HepG2 (cell line): Measurements from ENCODE around the gene VARS1. TPM values are rescaled to one million over a fixed set of nuclear protein-coding genes. Genes with fewer than 3 reads are reported as not detected.
A peak's percentile ranks its signal among the peaks of the same experiment; 100 is the strongest.

ENCODE experiments used
- FOXA1 ChIP-seq, 2 experiments: fragments of 450-650 bp in 1 of 2; sonication (generic) in 1 of 2; formaldehyde crosslinking in 1 of 2; IDR thresholded peaks; 2 replicates each; pipeline versions ENCODE4 v1.4.0 to v1.6.1; 2016 to 2020; ENCODE audit warnings: missing genetic modification reagents in 1 of 2
- ISL2 ChIP-seq: sonication (generic); formaldehyde crosslinking; IDR thresholded peaks from 2 replicates; pipeline ENCODE4 v1.5.0; 2020; ENCODE audit warnings: missing genetic modification reagents
- KDM5B ChIP-seq: sonication (generic); formaldehyde crosslinking; IDR thresholded peaks from 2 replicates; pipeline ENCODE4 v1.4.0; 2020; ENCODE audit warnings: missing genetic modification reagents, mild to moderate bottlenecking, borderline replicate concordance
- MXD4 ChIP-seq: IDR thresholded peaks from 2 replicates; pipeline ENCODE4 v1.6.1; 2016; ENCODE audit warnings: mild to moderate bottlenecking, missing biosample characterization, missing genetic modification reagents
- NFATC3 ChIP-seq: sonication (generic); formaldehyde crosslinking; IDR thresholded peaks from 2 replicates; pipeline ENCODE4 v1.5.1; 2020; ENCODE audit warnings: mild to moderate bottlenecking, missing genetic modification reagents
- POLR2AphosphoS2 ChIP-seq: IDR thresholded peaks from 2 replicates; pipeline ENCODE4 v1.6.1; 2011; ENCODE audit warnings: low read depth, low read length, improper control_type of control experiment
- SNAPC2 ChIP-seq: sonication (generic); formaldehyde crosslinking; IDR thresholded peaks from 2 replicates; pipeline ENCODE4 v1.8.1; 2022; ENCODE audit warnings: mild to moderate bottlenecking, missing genetic modification reagents
- ZNF558 ChIP-seq: sonication (generic); formaldehyde crosslinking; IDR thresholded peaks from 2 replicates; pipeline ENCODE4 v1.9.0; 2022; ENCODE audit warnings: mild to moderate bottlenecking, missing genetic modification reagents, borderline replicate concordance
- polyA plus RNA-seq, 8 experiments: library from polyadenylated mRNA; depleted of rRNA in 3 of 8; stranded (reverse) in 7 of 8; unstranded in 1 of 8; fragments of >200 nt; fragmentation: Illumina TruSeq in 4 of 8; extraction: Trizol in 4 of 8; gene quantifications; 2 replicates each; pipeline versions ENCODE4 v1.2.1 to v1.2.3, GENCODE V29; 2011 to 2016; ENCODE audit warnings: low read depth in 4 of 8, missing spikeins in 1 of 8, mixed read lengths in 1 of 8; ENCODE audit not compliant: insufficient read depth in 1 of 8
- total RNA-seq, 5 experiments: library from RNA; depleted of rRNA; stranded (reverse); fragments of >200 nt; fragmentation: Illumina TruSeq; extraction: Trizol; gene quantifications; 2 replicates each; pipeline ENCODE4 v1.2.3, GENCODE V29; 2016; ENCODE audit warnings: low read depth in 1 of 5
- TF ChIP-seq, protein P1 (sequence below): IDR thresholded peaks from 2 replicates; pipeline ENCODE4 v1.6.1; 2012; ENCODE audit warnings: low read depth, low read length, improper control_type of control experiment
- TF ChIP-seq, protein P2 (sequence below): IDR thresholded peaks from 2 replicates; pipeline ENCODE4 v1.6.1; 2016; ENCODE audit warnings: missing biosample characterization, missing genetic modification reagents, low read depth
- TF ChIP-seq, protein P3 (sequence below): IDR thresholded peaks from 2 replicates; pipeline ENCODE4 v1.6.1; 2016; ENCODE audit warnings: mild to moderate bottlenecking, missing biosample characterization, missing genetic modification reagents
- TF ChIP-seq, protein P4 (sequence below): sonication (generic); formaldehyde crosslinking; IDR thresholded peaks from 2 replicates; pipeline ENCODE4 v1.4.0; 2020; ENCODE audit warnings: missing genetic modification reagents
- TF ChIP-seq, protein P5 (sequence below), 2 experiments: sonication (generic) in 1 of 2; formaldehyde crosslinking in 1 of 2; IDR thresholded peaks; 2 replicates each; pipeline versions ENCODE4 v1.5.1 to v1.6.1; 2011 to 2020; ENCODE audit warnings: borderline replicate concordance in 1 of 2, low read depth in 1 of 2, low read length in 1 of 2, mild to moderate bottlenecking in 1 of 2, missing genetic modification reagents in 1 of 2, moderate library complexity in 1 of 2
- TF ChIP-seq, protein P6 (sequence below): sonication (generic); formaldehyde crosslinking; IDR thresholded peaks from 2 replicates; pipeline ENCODE4 v1.8.1; 2022; ENCODE audit warnings: low read depth, mild to moderate bottlenecking, missing genetic modification reagents

Gene VARS1
- total and polyA plus RNA-seq, 2 of the 13 experiments (the other 11 are each of a cell fraction or from before 2014, with no cell fraction given): 14.7 to 56.1 TPM

DNA sequence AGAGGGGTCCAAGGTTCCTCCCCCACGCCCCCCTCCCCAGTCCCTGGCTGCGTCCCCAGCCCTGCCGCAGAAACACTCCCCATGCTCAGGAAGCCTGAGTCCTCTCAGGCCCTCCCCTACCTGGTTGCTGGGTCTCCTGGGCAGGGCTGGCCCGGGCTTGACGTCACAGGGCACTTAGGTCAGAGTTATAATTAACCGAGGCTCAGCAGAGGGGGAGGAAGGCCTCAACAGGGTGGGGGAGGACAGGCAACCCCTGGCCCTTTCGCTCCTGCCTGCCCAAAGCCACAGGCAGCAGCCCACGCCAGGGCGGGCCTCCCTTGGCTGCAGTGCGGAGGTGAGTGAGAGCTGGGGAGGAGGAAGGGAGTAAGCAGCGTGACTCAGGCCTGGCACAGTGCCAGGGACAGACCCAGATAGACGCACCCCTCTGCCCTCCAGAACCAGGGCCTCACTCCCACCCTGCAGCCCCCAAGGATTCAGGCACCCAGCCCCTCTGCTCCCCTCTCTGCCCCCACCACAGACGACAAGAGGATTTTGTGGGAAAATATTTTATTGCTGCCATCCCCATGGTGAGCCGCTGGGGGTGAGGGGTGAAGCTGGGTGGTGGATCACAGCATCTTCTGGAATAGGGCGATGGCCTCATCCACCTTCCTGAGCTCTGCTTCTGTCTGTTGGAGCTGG, 18.4 kb downstream of the VARS1 start, which contains the start of gene VWA7 (continued):
- TF ChIP-seq, protein P1, sequence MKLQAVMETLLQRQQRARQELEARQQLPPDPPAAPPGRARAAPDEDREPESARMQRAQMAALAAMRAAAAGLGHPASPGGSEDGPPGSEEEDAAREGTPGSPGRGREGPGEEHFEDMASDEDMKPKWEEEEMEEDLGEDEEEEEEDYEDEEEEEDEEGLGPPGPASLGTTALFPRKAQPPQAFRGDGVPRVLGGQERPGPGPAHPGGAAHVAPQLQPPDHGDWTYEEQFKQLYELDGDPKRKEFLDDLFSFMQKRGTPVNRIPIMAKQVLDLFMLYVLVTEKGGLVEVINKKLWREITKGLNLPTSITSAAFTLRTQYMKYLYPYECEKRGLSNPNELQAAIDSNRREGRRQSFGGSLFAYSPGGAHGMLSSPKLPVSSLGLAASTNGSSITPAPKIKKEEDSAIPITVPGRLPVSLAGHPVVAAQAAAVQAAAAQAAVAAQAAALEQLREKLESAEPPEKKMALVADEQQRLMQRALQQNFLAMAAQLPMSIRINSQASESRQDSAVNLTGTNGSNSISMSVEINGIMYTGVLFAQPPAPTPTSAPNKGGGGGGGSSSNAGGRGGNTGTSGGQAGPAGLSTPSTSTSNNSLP: 0 out of 2 replicates have a peak, but pooled peaks have one; percentile 10
- TF ChIP-seq ISL2 (peak; percentile 66), POLR2AphosphoS2 (no peak), SNAPC2 (CRISPR knock-in tag) (no peak), FOXA1 (IDR thresholded peaks at IDR 0.05) (no peak), FOXA1 (CRISPR knock-in tag; IDR thresholded peaks at IDR 0.05) (0 out of 2 replicates have a peak, but pooled peaks have one; percentile 38), KDM5B (CRISPR knock-in tag) (peak; percentile 58; the same call in 1 of the 2 replicates), ZNF558 (CRISPR knock-in tag) (no peak), MXD4 (CRISPR knock-in tag) (no peak; the same call in 1 of the 2 replicates), NFATC3 (CRISPR knock-in tag) (no peak)
- TF ChIP-seq, protein P2, sequence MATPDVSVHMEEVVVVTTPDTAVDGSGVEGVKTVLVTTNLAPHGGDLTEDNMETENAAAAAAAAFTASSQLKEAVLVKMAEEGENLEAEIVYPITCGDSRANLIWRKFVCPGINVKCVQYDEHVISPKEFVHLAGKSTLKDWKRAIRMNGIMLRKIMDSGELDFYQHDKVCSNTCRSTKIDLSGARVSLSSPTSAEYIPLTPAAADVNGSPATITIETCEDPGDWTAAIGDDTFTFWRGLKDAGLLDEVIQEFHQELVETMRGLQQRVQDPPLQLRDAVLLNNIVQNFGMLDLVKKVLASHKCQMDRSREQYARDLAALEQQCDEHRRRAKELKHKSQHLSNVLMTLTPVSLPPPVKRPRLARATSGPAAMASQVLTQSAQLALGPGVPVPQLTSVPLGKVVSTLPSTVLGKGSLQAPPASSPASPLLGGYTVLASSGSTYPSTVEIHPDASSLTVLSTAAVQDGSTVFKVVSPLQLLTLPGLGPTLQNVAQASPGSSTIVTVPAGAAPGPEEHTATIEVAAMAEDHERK (CRISPR knock-in tag): no peak
- TF ChIP-seq, protein P3, sequence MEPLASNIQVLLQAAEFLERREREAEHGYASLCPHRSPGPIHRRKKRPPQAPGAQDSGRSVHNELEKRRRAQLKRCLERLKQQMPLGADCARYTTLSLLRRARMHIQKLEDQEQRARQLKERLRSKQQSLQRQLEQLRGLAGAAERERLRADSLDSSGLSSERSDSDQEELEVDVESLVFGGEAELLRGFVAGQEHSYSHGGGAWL (CRISPR knock-in tag): peak; percentile 50; the same call in 1 of the 2 replicates
- TF ChIP-seq, protein P4, sequence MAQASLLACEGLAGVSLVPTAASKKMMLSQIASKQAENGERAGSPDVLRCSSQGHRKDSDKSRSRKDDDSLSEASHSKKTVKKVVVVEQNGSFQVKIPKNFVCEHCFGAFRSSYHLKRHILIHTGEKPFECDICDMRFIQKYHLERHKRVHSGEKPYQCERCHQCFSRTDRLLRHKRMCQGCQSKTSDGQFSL (CRISPR knock-in tag): peak; percentile 16; the same call in 1 of the 2 replicates
- TF ChIP-seq, protein P5, sequence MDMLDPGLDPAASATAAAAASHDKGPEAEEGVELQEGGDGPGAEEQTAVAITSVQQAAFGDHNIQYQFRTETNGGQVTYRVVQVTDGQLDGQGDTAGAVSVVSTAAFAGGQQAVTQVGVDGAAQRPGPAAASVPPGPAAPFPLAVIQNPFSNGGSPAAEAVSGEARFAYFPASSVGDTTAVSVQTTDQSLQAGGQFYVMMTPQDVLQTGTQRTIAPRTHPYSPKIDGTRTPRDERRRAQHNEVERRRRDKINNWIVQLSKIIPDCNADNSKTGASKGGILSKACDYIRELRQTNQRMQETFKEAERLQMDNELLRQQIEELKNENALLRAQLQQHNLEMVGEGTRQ (IDR thresholded peaks at IDR 0.05; ENCODE audit: low read depth, low read length): no peak
- TF ChIP-seq, protein P5 (CRISPR knock-in tag; IDR thresholded peaks at IDR 0.05; ENCODE audit: borderline replicate concordance): no peak; the same call in 1 of the 2 replicates
- TF ChIP-seq, protein P6, sequence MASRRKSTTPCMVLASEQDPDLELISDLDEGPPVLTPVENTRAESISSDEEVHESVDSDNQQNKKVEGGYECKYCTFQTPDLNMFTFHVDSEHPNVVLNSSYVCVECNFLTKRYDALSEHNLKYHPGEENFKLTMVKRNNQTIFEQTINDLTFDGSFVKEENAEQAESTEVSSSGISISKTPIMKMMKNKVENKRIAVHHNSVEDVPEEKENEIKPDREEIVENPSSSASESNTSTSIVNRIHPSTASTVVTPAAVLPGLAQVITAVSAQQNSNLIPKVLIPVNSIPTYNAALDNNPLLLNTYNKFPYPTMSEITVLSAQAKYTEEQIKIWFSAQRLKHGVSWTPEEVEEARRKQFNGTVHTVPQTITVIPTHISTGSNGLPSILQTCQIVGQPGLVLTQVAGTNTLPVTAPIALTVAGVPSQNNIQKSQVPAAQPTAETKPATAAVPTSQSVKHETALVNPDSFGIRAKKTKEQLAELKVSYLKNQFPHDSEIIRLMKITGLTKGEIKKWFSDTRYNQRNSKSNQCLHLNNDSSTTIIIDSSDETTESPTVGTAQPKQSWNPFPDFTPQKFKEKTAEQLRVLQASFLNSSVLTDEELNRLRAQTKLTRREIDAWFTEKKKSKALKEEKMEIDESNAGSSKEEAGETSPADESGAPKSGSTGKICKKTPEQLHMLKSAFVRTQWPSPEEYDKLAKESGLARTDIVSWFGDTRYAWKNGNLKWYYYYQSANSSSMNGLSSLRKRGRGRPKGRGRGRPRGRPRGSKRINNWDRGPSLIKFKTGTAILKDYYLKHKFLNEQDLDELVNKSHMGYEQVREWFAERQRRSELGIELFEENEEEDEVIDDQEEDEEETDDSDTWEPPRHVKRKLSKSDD (CRISPR knock-in tag): 0 out of 2 replicates have a peak, but pooled peaks have one; percentile 33
